ENCODE data around the gene TUBA1C. TPM values are rescaled to one million over a fixed set of nuclear protein-coding genes. Genes with fewer than 3 reads are reported as not detected.

Gene TUBA1C
- polyA plus RNA-seq, 1 of the 3 experiments (the other 2 are of a cell fraction): 3.3 TPM

GRCh38 chr12:49322708-49323523 is 58.0 kb downstream of the TUBA1C start, which contains the start of gene TROAP:
TSS of gene TROAP (plus strand) at chr12:49323255. CDS start at chr12:49323609, 354 bp downstream.
- DNase-seq: peak; percentile 97
- H3K79me2 ChIP-seq (ENCODE audit: insufficient read depth): peaks cover 19% of the 10 kb centered on the region
- peaks cover 0 to 14% of the 10 kb centered on the region in 2 experiments; a peak in 1 of 4 replicates for H3K4me1 ChIP-seq (ENCODE audit: control insufficient read depth in 1 of 2, insufficient read depth in 2 of 2, low read depth in 1 of 2, low read length in 1 of 2)
- peak within 1 kb of the TSS; percentile 80 for H3K9ac ChIP-seq
- H3K36me3 ChIP-seq (replicated peaks in 1 of 2; ENCODE audit: control insufficient read depth in 1 of 2, insufficient read depth in 2 of 2, low read length in 1 of 2): peaks cover 2 to 6% of the 10 kb centered on the region in 2 experiments
- H3F3A ChIP-seq (replicated peaks; ENCODE audit: insufficient read depth): peaks cover 5% of the 10 kb centered on the region
- H3K27me3 ChIP-seq (ENCODE audit: insufficient read depth): no peaks in the 10 kb centered on the region
- ChIA-PET CTCF (interaction anchor here (1.0 to 5.4 kb wide), 7 partner anchors 9 to 44 kb away, joined by 3 to 48 read pairs (median 17); partner anchors contain the start of genes C1QL4 and SPATS2), POLR2A (interaction anchor here (0.5 to 2.2 kb wide), 14 partner anchors 9 to 463 kb away, joined by 3 to 34 read pairs (median 6); partner anchors contain the start of genes C1QL4, LMBR1L, PRPH and SPATS2)
- WGBS (ENCODE audit: low lambda C conversion rate): 1% methylated on average over 52 of the region's 65 CpGs
- no peaks in the 10 kb centered on the region for H3K9me3 ChIP-seq
- H3K9me2 ChIP-seq: no peaks in the 10 kb centered on the region
- H3K4me2 ChIP-seq: peak within 1 kb of the TSS; percentile 95
- peak within 1 kb of the TSS; percentile 67 to 88 for H3K4me3 ChIP-seq (ENCODE audit: low read depth in 2 of 2, low read length in 1 of 2)
- peak within 1 kb of the TSS; percentile 58 to 65 for H3K27ac ChIP-seq (ENCODE audit: low read depth in 2 of 2, low read length in 1 of 2)
- peak within 1 kb of the TSS; percentile 81 for H2AFZ ChIP-seq (ENCODE audit: low read depth)
- H4K20me1 ChIP-seq (ENCODE audit: insufficient read depth): no peaks in the 10 kb centered on the region
- TF ChIP-seq, protein P1, sequence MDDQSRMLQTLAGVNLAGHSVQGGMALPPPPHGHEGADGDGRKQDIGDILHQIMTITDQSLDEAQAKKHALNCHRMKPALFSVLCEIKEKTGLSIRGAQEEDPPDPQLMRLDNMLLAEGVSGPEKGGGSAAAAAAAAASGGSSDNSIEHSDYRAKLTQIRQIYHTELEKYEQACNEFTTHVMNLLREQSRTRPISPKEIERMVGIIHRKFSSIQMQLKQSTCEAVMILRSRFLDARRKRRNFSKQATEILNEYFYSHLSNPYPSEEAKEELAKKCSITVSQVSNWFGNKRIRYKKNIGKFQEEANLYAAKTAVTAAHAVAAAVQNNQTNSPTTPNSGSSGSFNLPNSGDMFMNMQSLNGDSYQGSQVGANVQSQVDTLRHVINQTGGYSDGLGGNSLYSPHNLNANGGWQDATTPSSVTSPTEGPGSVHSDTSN (IDR thresholded peaks at IDR 0.05): peak; percentile 63
- TF ChIP-seq GATA2 (CRISPR knock-in tag; IDR thresholded peaks at IDR 0.05) (no peak), FOSL2 (IDR thresholded peaks at IDR 0.05; ENCODE audit: borderline replicate concordance, low read depth) (no peak), SIN3A (IDR thresholded peaks at IDR 0.05; ENCODE audit: borderline replicate concordance, low read depth, low read length) (peak; percentile 99), FOXM1 (IDR thresholded peaks at IDR 0.05; ENCODE audit: low read depth) (peak; percentile 100), POLR2AphosphoS5 (IDR thresholded peaks at IDR 0.05; ENCODE audit: low read depth, low read length) (peak; percentile 95), NFIC (IDR thresholded peaks at IDR 0.05; ENCODE audit: borderline replicate concordance) (no peak), RAD21 (IDR thresholded peaks at IDR 0.05; ENCODE audit: low read length) (no peak), YY1 (IDR thresholded peaks at IDR 0.05; ENCODE audit: low read depth) (peak; percentile 82), CHD2 (IDR thresholded peaks at IDR 0.05; ENCODE audit: low read length, partially characterized antibody) (peak; percentile 98), RXRA (IDR thresholded peaks at IDR 0.05; ENCODE audit: borderline replicate concordance, low read depth) (no peak), EZH2phosphoT487 (IDR thresholded peaks at IDR 0.05; ENCODE audit: borderline replicate concordance, low read depth) (no peak), TAF1 (IDR thresholded peaks at IDR 0.05; ENCODE audit: borderline replicate concordance, low read depth, low read length) (peak; percentile 65), REST (IDR thresholded peaks at IDR 0.05; ENCODE audit: low read depth, low read length) (no peak), NRF1 (IDR thresholded peaks at IDR 0.05; ENCODE audit: low read depth, low read length) (no peak), JUND (IDR thresholded peaks at IDR 0.05) (no peak), TCF12 (IDR thresholded peaks at IDR 0.05) (no peak), RCOR1 (IDR thresholded peaks at IDR 0.05; ENCODE audit: low read length) (no peak)
- TF ChIP-seq, protein P2, sequence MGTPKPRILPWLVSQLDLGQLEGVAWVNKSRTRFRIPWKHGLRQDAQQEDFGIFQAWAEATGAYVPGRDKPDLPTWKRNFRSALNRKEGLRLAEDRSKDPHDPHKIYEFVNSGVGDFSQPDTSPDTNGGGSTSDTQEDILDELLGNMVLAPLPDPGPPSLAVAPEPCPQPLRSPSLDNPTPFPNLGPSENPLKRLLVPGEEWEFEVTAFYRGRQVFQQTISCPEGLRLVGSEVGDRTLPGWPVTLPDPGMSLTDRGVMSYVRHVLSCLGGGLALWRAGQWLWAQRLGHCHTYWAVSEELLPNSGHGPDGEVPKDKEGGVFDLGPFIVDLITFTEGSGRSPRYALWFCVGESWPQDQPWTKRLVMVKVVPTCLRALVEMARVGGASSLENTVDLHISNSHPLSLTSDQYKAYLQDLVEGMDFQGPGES (IDR thresholded peaks at IDR 0.05; ENCODE audit: low read depth, low read length): no peak
- TF ChIP-seq, protein P3, sequence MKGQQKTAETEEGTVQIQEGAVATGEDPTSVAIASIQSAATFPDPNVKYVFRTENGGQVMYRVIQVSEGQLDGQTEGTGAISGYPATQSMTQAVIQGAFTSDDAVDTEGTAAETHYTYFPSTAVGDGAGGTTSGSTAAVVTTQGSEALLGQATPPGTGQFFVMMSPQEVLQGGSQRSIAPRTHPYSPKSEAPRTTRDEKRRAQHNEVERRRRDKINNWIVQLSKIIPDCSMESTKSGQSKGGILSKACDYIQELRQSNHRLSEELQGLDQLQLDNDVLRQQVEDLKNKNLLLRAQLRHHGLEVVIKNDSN (IDR thresholded peaks at IDR 0.05; ENCODE audit: borderline replicate concordance, low read depth): no peak
- TF ChIP-seq, protein P4, sequence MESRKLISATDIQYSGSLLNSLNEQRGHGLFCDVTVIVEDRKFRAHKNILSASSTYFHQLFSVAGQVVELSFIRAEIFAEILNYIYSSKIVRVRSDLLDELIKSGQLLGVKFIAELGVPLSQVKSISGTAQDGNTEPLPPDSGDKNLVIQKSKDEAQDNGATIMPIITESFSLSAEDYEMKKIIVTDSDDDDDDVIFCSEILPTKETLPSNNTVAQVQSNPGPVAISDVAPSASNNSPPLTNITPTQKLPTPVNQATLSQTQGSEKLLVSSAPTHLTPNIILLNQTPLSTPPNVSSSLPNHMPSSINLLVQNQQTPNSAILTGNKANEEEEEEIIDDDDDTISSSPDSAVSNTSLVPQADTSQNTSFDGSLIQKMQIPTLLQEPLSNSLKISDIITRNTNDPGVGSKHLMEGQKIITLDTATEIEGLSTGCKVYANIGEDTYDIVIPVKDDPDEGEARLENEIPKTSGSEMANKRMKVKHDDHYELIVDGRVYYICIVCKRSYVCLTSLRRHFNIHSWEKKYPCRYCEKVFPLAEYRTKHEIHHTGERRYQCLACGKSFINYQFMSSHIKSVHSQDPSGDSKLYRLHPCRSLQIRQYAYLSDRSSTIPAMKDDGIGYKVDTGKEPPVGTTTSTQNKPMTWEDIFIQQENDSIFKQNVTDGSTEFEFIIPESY (IDR thresholded peaks at IDR 0.05; ENCODE audit: borderline replicate concordance, low read depth): peak; percentile 96
- TF ChIP-seq, protein P5, sequence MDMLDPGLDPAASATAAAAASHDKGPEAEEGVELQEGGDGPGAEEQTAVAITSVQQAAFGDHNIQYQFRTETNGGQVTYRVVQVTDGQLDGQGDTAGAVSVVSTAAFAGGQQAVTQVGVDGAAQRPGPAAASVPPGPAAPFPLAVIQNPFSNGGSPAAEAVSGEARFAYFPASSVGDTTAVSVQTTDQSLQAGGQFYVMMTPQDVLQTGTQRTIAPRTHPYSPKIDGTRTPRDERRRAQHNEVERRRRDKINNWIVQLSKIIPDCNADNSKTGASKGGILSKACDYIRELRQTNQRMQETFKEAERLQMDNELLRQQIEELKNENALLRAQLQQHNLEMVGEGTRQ (IDR thresholded peaks at IDR 0.05; ENCODE audit: borderline replicate concordance, low read depth, low read length): no peak

Data from SK-N-SH (cell line).